NCI-H345 treated with DMSO at 0.1 percent for 48 hours (cell line): ENCODE results near the gene ADAMTS19.
"Not testable (repeated sequence)": the region's sequence is repeated elsewhere in the genome, so short reads cannot be mapped to it uniquely, and the experiment has no call there.

ENCODE experiments used
- DNase-seq: peaks from one replicate; lab custom pipeline; 2025; ENCODE audit not compliant: unreplicated experiment; lab: John Stamatoyannopoulos, UW

The ADAMTS19 gene

GRCh38 chr5:129572060-129572459 is 112.0 kb downstream of the ADAMTS19 start:
- no peak for DNase-seq

GRCh38 chr5:129584496-129584895 is 124.4 kb downstream of the ADAMTS19 start:
- not testable (repeated sequence) for DNase-seq

- no peak for DNase-seq
These were observed 131.5 kb downstream of the ADAMTS19 start for GRCh38 chr5:129591508-129592160.

GRCh38 chr5:129593525-129593924 is 133.4 kb downstream of the ADAMTS19 start:
- no peak for DNase-seq

- no peak for DNase-seq
These were observed 141.5 kb downstream of the ADAMTS19 start for GRCh38 chr5:129601576-129601975.

- no peak for DNase-seq
These were observed 148.3 kb downstream of the ADAMTS19 start for GRCh38 chr5:129608350-129608749.

- DNase-seq, result no peak
These were observed 149.6 kb downstream of the ADAMTS19 start for GRCh38 chr5:129609710-129610109.

- no peak for DNase-seq
These were observed 156.4 kb downstream of the ADAMTS19 start for GRCh38 chr5:129616517-129616916.

GRCh38 chr5:129617206-129617605 is 157.1 kb downstream of the ADAMTS19 start:
- no peak for DNase-seq

- no peak for DNase-seq
These were observed 159.7 kb downstream of the ADAMTS19 start for GRCh38 chr5:129619782-129620181.

- DNase-seq, result no peak
These were observed 162.4 kb downstream of the ADAMTS19 start for GRCh38 chr5:129622531-129622930.

GRCh38 chr5:129629575-129629974 is 169.5 kb downstream of the ADAMTS19 start:
- no peak for DNase-seq

- DNase-seq, result no peak
These were observed 170.0 kb downstream of the ADAMTS19 start for GRCh38 chr5:129630101-129630500.

GRCh38 chr5:129631961-129632360 is 171.9 kb downstream of the ADAMTS19 start:
- no peak for DNase-seq

- not testable (repeated sequence) for DNase-seq
These were observed 177.4 kb downstream of the ADAMTS19 start for GRCh38 chr5:129637501-129637900.

- DNase-seq, result no peak
These were observed 179.2 kb downstream of the ADAMTS19 start for GRCh38 chr5:129639331-129639730.

- no peak for DNase-seq
These were observed 192.4 kb downstream of the ADAMTS19 start for GRCh38 chr5:129652349-129653056.

- DNase-seq, result no peak
These were observed 192.9 kb downstream of the ADAMTS19 start for GRCh38 chr5:129653057-129653375.

- no peak for DNase-seq
These were observed 193.3 kb downstream of the ADAMTS19 start for GRCh38 chr5:129653442-129653841.

- no peak for DNase-seq
These were observed 196.9 kb downstream of the ADAMTS19 start for GRCh38 chr5:129656952-129657351.

- no peak for DNase-seq
These were observed 198.7 kb downstream of the ADAMTS19 start for GRCh38 chr5:129658801-129659200.

GRCh38 chr5:129661366-129662035 is 201.4 kb downstream of the ADAMTS19 start:
- no peak for DNase-seq
